ENCODE measurements around the gene ADAMTS16.

- no peak for TF ChIP-seq CTCF (IDR thresholded peaks at IDR 0.05)
- no peak for TF ChIP-seq POLR2A (IDR thresholded peaks at IDR 0.05)
Observed at GRCh38 chr5:5317976-5318375, 177.8 kb downstream of the ADAMTS16 start.
